HepG2 (cell line): ENCODE results near the gene RPL38.

Experiments used
- ATF3 ChIP-seq: sonication (generic); formaldehyde crosslinking; IDR thresholded peaks from 2 replicates; pipeline ENCODE4 v1.4.0; 2020; ENCODE audit warnings: missing genetic modification reagents
- TP53 ChIP-seq: sonication (generic); formaldehyde crosslinking; conservative IDR thresholded peaks from 2 replicates; pipeline ENCODE4 v1.4.0; 2020; ENCODE audit warnings: missing genetic modification reagents
- ZNF263 ChIP-seq: sonication (generic); formaldehyde crosslinking; IDR thresholded peaks from 2 replicates; pipeline ENCODE4 v1.4.0; 2020; ENCODE audit warnings: missing genetic modification reagents
- ZNF335 ChIP-seq: sonication (generic); formaldehyde crosslinking; IDR thresholded peaks from 2 replicates; pipeline ENCODE4 v1.4.0; 2020; ENCODE audit warnings: missing genetic modification reagents
- ZNF564 ChIP-seq: sonication (generic); formaldehyde crosslinking; IDR thresholded peaks from 2 replicates; pipeline ENCODE4 v1.8.1; 2023; ENCODE audit warnings: mild to moderate bottlenecking, missing genetic modification reagents

GRCh38 chr17:74204474-74204873 is 996 bp downstream of the RPL38 start:
- TF ChIP-seq ZNF564 (CRISPR knock-in tag): no peak
- TF ChIP-seq TP53 (CRISPR knock-in tag): no peak
- TF ChIP-seq ATF3: no peak
- no peak for TF ChIP-seq ZNF263 (CRISPR knock-in tag)
- no peak for TF ChIP-seq ZNF335 (CRISPR knock-in tag)
